ENCODE results near the gene ALPK1.
A peak's percentile ranks its signal among the peaks of the same experiment; 100 is the strongest.

Gene ALPK1

GRCh38 chr4:112403101-112403945 lies 106.2 kb downstream of the ALPK1 start:
- TF ChIP-seq ZNF624 (tag by site-specific recombination; IDR thresholded peaks at IDR 0.05) (no peak), BCL11B (tag by site-specific recombination; IDR thresholded peaks at IDR 0.05; ENCODE audit: low read depth) (no peak), ZNF600 (tag by site-specific recombination; IDR thresholded peaks at IDR 0.05) (no peak)
- POLR2A ChIA-PET: no interaction called here
- no peaks in the 10 kb centered on the region for H3K4me1 ChIP-seq (ENCODE audit: control insufficient read depth, insufficient read depth, low read length)

GRCh38 chr4:112410364-112410763 lies 113.2 kb downstream of the ALPK1 start:
- ChIA-PET POLR2A (no interaction called here), CTCF (no interaction called here)
- peaks cover 0 to 3% of the 10 kb centered on the region in 2 experiments; a peak in 1 of 3 replicates for H3K36me3 ChIP-seq (ENCODE audit: control insufficient read depth in 2 of 2, insufficient read depth in 1 of 2, low read length in 2 of 2)
- TF ChIP-seq, protein P1, sequence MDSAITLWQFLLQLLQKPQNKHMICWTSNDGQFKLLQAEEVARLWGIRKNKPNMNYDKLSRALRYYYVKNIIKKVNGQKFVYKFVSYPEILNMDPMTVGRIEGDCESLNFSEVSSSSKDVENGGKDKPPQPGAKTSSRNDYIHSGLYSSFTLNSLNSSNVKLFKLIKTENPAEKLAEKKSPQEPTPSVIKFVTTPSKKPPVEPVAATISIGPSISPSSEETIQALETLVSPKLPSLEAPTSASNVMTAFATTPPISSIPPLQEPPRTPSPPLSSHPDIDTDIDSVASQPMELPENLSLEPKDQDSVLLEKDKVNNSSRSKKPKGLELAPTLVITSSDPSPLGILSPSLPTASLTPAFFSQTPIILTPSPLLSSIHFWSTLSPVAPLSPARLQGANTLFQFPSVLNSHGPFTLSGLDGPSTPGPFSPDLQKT (IDR thresholded peaks at IDR 0.05; ENCODE audit: borderline replicate concordance, low read depth, low read length): no peak
- TF ChIP-seq, protein P2, sequence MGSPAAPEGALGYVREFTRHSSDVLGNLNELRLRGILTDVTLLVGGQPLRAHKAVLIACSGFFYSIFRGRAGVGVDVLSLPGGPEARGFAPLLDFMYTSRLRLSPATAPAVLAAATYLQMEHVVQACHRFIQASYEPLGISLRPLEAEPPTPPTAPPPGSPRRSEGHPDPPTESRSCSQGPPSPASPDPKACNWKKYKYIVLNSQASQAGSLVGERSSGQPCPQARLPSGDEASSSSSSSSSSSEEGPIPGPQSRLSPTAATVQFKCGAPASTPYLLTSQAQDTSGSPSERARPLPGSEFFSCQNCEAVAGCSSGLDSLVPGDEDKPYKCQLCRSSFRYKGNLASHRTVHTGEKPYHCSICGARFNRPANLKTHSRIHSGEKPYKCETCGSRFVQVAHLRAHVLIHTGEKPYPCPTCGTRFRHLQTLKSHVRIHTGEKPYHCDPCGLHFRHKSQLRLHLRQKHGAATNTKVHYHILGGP (tag by site-specific recombination; IDR thresholded peaks at IDR 0.05): peak; percentile 71
- TF ChIP-seq ZBTB8A (tag by site-specific recombination; IDR thresholded peaks at IDR 0.05) (no peak), GFI1B (tag by site-specific recombination; IDR thresholded peaks at IDR 0.05) (no peak), ZNF280C (tag by site-specific recombination; IDR thresholded peaks at IDR 0.05) (no peak), TSHZ1 (tag by site-specific recombination; IDR thresholded peaks at IDR 0.05; ENCODE audit: borderline replicate concordance) (no peak), ZNF510 (tag by site-specific recombination; IDR thresholded peaks at IDR 0.05; ENCODE audit: insufficient replicate concordance) (no peak)
- H3K4me3 ChIP-seq (ENCODE audit: low read depth, low read length): no peak overlapping the region
- no peak overlapping the region for H3K27ac ChIP-seq (ENCODE audit: extremely low read depth, low read depth, low read length)
- no peaks in the 10 kb centered on the region; the same call in 1 of the 2 replicates for H3K4me1 ChIP-seq (ENCODE audit: control insufficient read depth, insufficient read depth, low read length)
- no peaks in the 10 kb centered on the region for H3K9me3 ChIP-seq (ENCODE audit: control insufficient read depth, insufficient read depth, low read depth, low read length)

More at GRCh38 chr4:112403101-112403945, 106.2 kb downstream of the ALPK1 start:
- CTCF ChIA-PET: no interaction called here
- H3K27ac ChIP-seq (ENCODE audit: extremely low read depth, low read depth, low read length): no peak overlapping the region
- no peak overlapping the region for H3K4me3 ChIP-seq (ENCODE audit: low read depth, low read length)
- no peaks in the 10 kb centered on the region for H3K9me3 ChIP-seq (ENCODE audit: control insufficient read depth, insufficient read depth, low read depth, low read length)
- no peaks in the 10 kb centered on the region for H3K36me3 ChIP-seq (ENCODE audit: control insufficient read depth in 2 of 2, insufficient read depth in 1 of 2, low read length in 2 of 2)

DNA sequence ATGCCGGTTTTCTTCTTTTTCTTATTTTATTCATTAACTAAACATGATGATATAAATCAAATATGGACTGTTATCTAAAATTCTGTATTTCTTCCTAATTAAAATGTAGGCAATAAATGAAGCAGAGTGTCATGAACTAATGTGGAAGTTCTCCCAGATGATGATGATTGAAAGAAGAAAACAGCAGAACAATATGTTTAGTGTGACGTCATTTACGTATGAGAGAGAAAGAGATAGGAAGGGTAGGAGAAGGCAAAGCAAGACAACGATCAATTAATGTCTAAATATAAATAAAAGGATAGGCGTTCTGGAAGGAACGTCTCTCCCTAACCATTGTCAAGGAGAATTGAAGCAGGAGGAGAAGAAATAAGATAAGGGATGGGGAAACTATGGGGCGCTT lies 113.6 kb downstream of the ALPK1 start:
- POLR2A ChIA-PET: no interaction called here
- H3K27ac ChIP-seq (ENCODE audit: extremely low read depth, low read depth, low read length): no peak overlapping the region
- H3K36me3 ChIP-seq (ENCODE audit: control insufficient read depth in 2 of 2, insufficient read depth in 1 of 2, low read length in 2 of 2): peaks cover 0 to 3% of the 10 kb centered on the region in 2 experiments; a peak in 1 of 3 replicates
- no peaks in the 10 kb centered on the region; the same call in 1 of the 2 replicates for H3K4me1 ChIP-seq (ENCODE audit: control insufficient read depth, insufficient read depth, low read length)
- H3K4me3 ChIP-seq (ENCODE audit: low read depth, low read length): no peak overlapping the region
- H3K9me3 ChIP-seq (ENCODE audit: control insufficient read depth, insufficient read depth, low read depth, low read length): no peaks in the 10 kb centered on the region
- CTCF ChIA-PET: no interaction called here
- TF ChIP-seq PRDM6 (tag by site-specific recombination; IDR thresholded peaks at IDR 0.05) (no peak), ZBTB48 (tag by site-specific recombination; IDR thresholded peaks at IDR 0.05) (no peak), ZNF747 (tag by site-specific recombination; IDR thresholded peaks at IDR 0.05) (no peak), HOXA7 (CRISPR knock-in tag; IDR thresholded peaks at IDR 0.05; ENCODE audit: borderline replicate concordance) (no peak)
- TF ChIP-seq, protein P3, sequence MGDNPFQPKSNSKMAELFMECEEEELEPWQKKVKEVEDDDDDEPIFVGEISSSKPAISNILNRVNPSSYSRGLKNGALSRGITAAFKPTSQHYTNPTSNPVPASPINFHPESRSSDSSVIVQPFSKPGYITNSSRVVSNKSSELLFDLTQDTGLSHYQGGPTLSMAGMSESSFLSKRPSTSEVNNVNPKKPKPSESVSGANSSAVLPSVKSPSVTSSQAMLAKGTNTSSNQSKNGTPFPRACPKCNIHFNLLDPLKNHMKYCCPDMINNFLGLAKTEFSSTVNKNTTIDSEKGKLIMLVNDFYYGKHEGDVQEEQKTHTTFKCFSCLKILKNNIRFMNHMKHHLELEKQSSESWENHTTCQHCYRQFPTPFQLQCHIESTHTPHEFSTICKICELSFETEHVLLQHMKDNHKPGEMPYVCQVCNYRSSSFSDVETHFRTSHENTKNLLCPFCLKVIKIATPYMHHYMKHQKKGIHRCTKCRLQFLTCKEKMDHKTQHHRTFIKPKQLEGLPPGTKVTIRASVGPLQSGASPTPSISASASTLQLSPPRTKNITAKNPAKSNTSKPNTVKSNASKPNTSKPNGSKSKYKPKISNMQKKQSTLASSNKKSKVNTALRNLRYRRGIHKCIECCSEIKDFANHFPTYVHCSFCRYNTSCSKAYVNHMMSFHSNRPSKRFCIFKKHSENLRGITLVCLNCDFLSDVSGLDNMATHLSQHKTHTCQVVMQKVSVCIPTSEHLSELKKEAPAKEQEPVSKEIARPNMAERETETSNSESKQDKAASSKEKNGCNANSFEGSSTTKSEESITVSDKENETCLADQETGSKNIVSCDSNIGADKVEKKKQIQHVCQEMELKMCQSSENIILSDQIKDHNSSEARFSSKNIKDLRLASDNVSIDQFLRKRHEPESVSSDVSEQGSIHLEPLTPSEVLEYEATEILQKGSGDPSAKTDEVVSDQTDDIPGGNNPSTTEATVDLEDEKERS (tag by site-specific recombination; IDR thresholded peaks at IDR 0.05): no peak
